Dendritic cell treated with granulocyte-macrophage colony-stimulating factor and Interleukin-4, amounts not matched to agents 40 ng/mL and 50 ng/mL, for 4 days (primary cell): ENCODE results near the gene RAP1GAP2.
A peak's percentile ranks its signal among the peaks of the same experiment; 100 is the strongest.

Source experiments
- H3K27ac Mint-ChIP-seq: one replicate; pipeline ENCODE4 v1.8.0; 2022; ENCODE audit warnings: mild to moderate bottlenecking, mixed read lengths
- H3K27me3 Mint-ChIP-seq: one replicate; pipeline ENCODE4 v1.8.0; 2022; ENCODE audit warnings: mild to moderate bottlenecking, mixed read lengths
- H3K36me3 Mint-ChIP-seq: one replicate; pipeline ENCODE4 v1.8.0; 2022; ENCODE audit warnings: low read depth, mixed read lengths
- H3K4me1 Mint-ChIP-seq: one replicate; pipeline ENCODE4 v1.8.0; 2022; ENCODE audit warnings: low read depth, mixed read lengths
- H3K4me3 Mint-ChIP-seq: one replicate; pipeline ENCODE4 v1.8.0; 2022; ENCODE audit warnings: mild to moderate bottlenecking, moderate library complexity, mixed read lengths
- H3K9me3 Mint-ChIP-seq: one replicate; pipeline ENCODE4 v1.8.0; 2022; ENCODE audit warnings: mixed read lengths
- intact Hi-C: fragments of 100-400 bp; cut with micrococcal nuclease; formaldehyde crosslinking; loops from one replicate; pipeline ENCODE4 v1.15.0; 2022

Gene RAP1GAP2

DNA sequence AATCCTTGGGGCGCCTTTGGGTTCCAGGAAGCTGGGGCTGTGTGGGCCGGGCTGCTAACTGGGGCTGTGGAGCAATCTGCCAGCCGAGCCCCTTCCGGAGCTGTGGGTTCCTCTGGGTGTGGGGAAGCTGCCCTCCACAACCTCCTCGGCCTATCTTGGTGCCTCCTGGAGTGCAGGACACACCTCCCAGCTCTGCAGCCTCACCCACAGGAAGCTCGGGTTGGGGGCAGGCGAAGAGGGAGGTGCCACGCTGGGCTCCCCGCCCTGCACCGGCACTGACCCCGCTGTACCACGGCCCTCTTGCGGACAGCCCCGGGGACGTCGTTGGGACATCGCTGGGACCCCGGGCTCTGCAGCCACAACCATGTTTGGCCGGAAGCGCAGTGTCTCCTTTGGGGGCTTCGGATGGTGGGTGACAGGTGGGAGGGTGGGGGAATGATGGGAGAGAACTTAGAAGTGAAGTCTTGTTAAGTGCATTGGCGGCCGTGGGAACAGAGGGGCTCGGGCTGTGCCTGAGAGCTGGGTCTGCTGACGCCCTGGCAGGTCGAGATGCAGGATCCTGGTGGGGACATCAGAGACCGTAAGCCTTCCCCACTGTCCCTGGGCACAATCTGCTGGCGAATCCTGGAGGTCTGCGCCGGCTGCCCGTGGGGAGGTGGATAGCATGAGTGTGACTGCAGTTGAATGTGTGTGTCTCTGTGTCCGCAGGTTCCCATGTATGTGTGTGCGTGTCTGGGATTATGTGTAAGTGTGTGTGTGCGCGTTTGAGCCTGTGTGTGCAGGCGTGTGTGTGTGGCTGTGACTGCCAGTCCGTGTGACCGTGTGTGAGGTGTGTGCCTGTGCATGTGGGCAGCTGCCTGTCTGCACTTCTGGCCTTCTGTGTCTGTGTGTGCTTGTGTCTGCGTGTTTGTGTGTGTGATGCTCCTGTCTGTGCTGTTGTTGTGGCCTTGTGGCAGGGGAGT is at the start of gene RAP1GAP2:
TSS of gene RAP1GAP2 (plus strand) at position 275 of the 962 bp plus-strand sequence. CDS start at position 365, 90 bp downstream.
- peaks cover 87% of the 10 kb centered on the region for H3K4me1 Mint-ChIP-seq
- intact Hi-C loops, result loop anchor here (10.0 kb wide), 1 partner anchor 138 kb away; no protein-coding TSS in a partner anchor

DNA sequence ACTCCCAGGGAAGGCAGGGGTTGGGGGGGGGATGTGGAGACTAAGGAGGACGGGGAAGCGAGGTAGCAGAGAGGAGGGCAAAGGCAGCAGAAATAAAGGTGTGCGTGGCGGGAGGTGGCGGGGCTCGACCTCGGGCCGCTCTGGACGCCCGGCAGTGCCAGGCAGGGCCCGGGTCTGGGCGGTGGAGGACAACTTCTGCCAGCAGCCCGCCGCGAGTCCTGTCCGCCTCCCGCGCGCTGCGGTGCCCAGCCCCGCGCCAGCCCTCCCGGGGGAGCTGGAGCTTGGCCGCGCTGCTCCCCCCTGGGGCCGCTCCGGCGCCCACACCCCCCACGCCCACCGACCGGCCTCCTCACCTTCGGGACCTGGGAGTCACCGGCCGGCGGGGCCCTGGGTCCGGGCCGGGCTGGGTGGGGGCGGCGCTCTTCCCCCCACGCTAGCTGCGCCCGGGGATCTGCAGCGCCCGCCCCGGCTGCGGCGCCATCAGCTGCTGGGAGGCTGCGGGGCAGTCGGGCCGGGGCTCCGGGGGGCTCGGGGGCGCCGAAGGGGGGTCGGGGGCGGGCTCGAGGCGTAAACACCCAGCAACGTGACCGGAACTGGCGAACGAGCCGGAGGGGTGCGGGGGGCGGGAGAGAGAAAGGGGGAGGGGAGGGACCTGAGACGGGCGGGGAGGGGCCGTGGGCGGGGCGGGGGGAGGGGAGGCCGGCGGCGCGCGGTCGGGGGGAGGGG is 47.0 kb upstream of the RAP1GAP2 start, which contains the start of gene CCDC92B:
TSS of gene CCDC92B (minus strand) at position 595 of the 726 bp plus-strand sequence. CDS start 14,507 bp downstream, outside the sequence.
- no peaks in the 10 kb centered on the region for H3K36me3 Mint-ChIP-seq
- no peaks in the 10 kb centered on the region for H3K9me3 Mint-ChIP-seq
- H3K27ac Mint-ChIP-seq, result no peak within 1 kb of the TSS
- intact Hi-C loops, result no loop called here
- no peaks in the 10 kb centered on the region for H3K4me1 Mint-ChIP-seq
- peaks cover 74% of the 10 kb centered on the region for H3K27me3 Mint-ChIP-seq
- H3K4me3 Mint-ChIP-seq, result no peak within 1 kb of the TSS

More for the DNA sequence above, at the start of gene RAP1GAP2:
- H3K36me3 Mint-ChIP-seq, result peaks cover 23% of the 10 kb centered on the region
- H3K27me3 Mint-ChIP-seq, result no peaks in the 10 kb centered on the region
- H3K4me3 Mint-ChIP-seq, result peak within 1 kb of the TSS; percentile 97
- H3K9me3 Mint-ChIP-seq, result no peaks in the 10 kb centered on the region
- peak within 1 kb of the TSS; percentile 73 for H3K27ac Mint-ChIP-seq

DNA sequence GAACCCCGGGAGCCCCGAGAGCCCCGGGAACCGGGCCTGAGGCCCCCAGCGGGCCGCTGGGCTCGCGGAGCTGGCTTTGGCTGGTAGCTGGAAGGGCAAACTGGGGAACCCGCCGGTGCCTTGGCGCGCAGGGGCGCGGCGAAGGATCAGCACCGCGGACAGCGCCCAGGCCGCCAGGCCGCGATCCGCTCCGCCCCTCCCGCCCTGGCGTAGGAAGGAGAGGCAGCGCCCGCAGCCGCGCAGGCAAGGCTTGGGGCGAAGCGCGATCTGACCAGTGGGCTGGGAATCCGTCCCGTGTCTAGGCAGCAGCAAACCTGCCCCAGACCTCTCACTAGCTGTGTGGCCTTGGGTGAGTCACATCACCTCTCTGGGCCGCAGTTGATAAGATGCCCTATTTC is 46.5 kb upstream of the RAP1GAP2 start:
- Mint-ChIP-seq H3K4me3 (no peak overlapping the region), H3K27me3 (peaks cover 75% of the 10 kb centered on the region)

DNA sequence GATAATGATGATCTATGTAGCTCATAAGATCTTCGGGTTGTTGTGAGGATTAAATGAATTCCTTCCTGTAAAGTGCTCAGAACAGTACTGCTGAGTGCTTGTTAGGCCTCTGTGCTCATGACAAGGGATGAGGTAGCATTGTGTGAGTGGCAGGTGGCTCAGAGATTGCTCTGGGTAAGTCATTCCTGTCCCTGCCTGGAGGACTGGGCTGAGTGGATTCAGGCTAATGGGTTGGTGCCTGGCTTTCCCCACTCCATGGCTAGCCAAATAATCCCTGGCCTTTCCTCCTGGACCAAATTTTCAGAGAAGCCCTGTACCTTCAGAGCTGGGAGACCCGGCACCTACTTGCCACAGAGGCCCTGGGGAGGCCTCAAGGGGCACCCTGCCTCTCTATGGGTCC is 45.5 kb upstream of the RAP1GAP2 start:
- H3K27ac Mint-ChIP-seq, result no peak overlapping the region
- no peaks in the 10 kb centered on the region for H3K4me1 Mint-ChIP-seq
- intact Hi-C loops, result no loop called here
- H3K9me3 Mint-ChIP-seq, result no peaks in the 10 kb centered on the region
- peaks cover 75% of the 10 kb centered on the region for H3K27me3 Mint-ChIP-seq
- H3K36me3 Mint-ChIP-seq, result no peaks in the 10 kb centered on the region
- no peak overlapping the region for H3K4me3 Mint-ChIP-seq

More for the DNA sequence above, 46.5 kb upstream of the RAP1GAP2 start:
- Mint-ChIP-seq H3K27ac (no peak overlapping the region), H3K9me3 (no peaks in the 10 kb centered on the region), H3K4me1 (no peaks in the 10 kb centered on the region), H3K36me3 (no peaks in the 10 kb centered on the region)
- intact Hi-C loops, result no loop called here

DNA sequence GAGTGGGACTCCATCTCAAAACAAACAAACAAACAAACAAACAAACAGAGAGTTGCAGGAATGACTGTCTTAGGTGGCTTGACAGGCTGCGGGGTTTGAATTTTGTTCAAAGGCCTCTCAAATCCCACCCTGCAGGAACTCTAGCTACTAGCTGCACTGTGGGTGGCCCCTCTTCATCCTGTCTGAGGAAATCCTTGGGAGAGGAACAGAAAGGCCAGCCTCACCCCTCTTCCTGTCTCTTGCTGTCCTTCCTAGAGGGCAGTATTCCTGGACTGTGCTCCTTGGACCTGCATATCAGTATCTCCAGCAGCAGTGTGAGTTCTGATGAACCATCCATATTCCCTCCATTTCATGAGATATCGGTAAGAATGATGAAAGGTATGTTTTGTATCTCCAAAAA is 44.7 kb upstream of the RAP1GAP2 start:
- no peak overlapping the region for H3K4me3 Mint-ChIP-seq
- H3K36me3 Mint-ChIP-seq, result no peaks in the 10 kb centered on the region
- intact Hi-C loops, result no loop called here
- peaks cover 77% of the 10 kb centered on the region for H3K27me3 Mint-ChIP-seq
- H3K4me1 Mint-ChIP-seq, result peaks cover 5% of the 10 kb centered on the region
- no peak overlapping the region for H3K27ac Mint-ChIP-seq
- H3K9me3 Mint-ChIP-seq, result no peaks in the 10 kb centered on the region

DNA sequence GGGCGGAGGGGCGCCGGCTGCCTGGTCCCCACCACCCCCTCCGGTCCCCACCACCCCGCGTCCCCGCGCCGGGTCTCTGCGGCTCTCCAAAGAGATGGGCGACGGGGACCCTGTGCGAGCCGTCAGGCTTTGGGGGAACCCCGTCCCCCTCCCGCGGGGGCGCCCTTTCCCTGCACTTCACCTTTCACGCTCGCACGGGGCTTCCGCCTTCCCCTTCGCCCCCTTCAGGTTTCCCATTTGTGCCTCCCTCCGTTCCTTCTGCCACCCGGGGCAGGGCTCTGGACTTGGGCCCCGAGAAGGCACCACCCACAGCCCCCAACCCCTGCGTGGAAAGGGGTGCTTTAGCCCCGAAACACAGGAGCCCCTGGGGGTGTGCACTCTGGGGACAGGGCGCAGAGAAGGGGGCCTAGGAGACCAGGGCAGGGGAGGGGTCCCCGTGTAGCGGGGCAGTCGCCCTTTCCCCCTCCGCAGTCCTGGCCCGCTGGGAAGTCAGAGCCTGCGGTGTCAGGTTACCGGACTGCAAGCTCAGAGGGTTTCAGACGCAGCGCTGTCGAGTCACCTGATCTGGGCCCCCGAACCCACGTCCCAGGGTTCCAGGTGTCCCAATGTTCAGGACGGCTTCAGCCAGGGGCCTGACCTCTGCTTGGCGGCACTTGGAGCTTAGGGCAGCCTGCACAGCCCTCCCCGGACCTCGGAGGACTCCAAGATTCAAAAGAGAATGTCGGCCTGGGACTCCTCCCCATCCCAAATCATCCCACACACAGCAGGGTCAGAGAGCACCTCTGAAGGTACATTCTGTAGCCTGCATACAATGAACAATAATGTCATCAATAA is 40.1 kb upstream of the RAP1GAP2 start:
- intact Hi-C loops, result no loop called here
- peak overlapping the region; percentile 68 for H3K4me3 Mint-ChIP-seq
- peaks cover 5% of the 10 kb centered on the region for H3K4me1 Mint-ChIP-seq
- H3K27me3 Mint-ChIP-seq, result peaks cover 85% of the 10 kb centered on the region
- H3K36me3 Mint-ChIP-seq, result no peaks in the 10 kb centered on the region
- H3K9me3 Mint-ChIP-seq, result no peaks in the 10 kb centered on the region
- no peak overlapping the region for H3K27ac Mint-ChIP-seq

DNA sequence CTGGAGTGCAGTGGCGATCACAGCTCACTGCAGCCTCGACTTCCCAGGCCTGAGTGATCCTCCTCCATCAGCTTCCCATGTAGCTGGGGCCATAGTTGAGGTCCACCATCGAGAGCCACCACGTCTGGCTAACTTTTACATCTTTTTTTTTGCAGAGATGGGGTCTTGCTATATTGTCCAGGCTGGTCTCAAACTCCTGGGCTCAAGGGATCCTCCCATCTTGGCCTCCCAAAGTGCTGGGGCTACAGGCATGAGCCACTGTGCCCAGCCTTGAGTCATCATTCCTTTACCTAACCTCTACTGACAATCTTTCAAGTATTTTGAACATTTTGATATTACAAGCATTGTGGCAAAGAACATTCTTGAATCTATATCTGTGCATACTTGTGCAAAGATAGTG is 37.4 kb upstream of the RAP1GAP2 start:
- peaks cover 79% of the 10 kb centered on the region for H3K27me3 Mint-ChIP-seq
- peaks cover 5% of the 10 kb centered on the region for H3K4me1 Mint-ChIP-seq
- no peaks in the 10 kb centered on the region for H3K36me3 Mint-ChIP-seq
- no peak overlapping the region for H3K27ac Mint-ChIP-seq
- H3K4me3 Mint-ChIP-seq, result no peak overlapping the region
- intact Hi-C loops, result no loop called here
- H3K9me3 Mint-ChIP-seq, result no peaks in the 10 kb centered on the region

DNA sequence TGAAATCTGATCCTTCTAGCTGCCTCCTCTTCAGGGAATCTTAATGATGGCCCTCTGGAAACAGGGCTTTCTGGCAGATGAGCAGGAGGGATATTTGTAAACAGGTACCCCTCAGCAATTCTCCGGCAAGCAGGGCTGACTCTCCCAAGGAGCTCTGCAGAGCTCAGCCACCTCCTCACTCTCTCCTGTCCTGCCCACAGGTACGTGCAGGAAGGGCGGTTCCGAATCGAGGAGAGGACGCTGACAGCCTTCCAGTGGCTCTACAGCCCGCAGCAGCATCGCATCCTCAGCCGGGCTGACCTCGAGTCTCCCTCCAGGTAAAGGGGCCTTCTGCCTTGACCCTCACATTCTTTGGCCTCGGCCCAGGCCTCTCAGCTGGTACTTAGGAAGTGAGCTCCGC is 26.1 kb upstream of the RAP1GAP2 start:
- H3K27me3 Mint-ChIP-seq, result peaks cover 52% of the 10 kb centered on the region
- no peak overlapping the region for H3K27ac Mint-ChIP-seq
- H3K4me1 Mint-ChIP-seq, result no peaks in the 10 kb centered on the region
- no peaks in the 10 kb centered on the region for H3K9me3 Mint-ChIP-seq
- no peaks in the 10 kb centered on the region for H3K36me3 Mint-ChIP-seq
- no peak overlapping the region for H3K4me3 Mint-ChIP-seq
- intact Hi-C loops, result no loop called here

DNA sequence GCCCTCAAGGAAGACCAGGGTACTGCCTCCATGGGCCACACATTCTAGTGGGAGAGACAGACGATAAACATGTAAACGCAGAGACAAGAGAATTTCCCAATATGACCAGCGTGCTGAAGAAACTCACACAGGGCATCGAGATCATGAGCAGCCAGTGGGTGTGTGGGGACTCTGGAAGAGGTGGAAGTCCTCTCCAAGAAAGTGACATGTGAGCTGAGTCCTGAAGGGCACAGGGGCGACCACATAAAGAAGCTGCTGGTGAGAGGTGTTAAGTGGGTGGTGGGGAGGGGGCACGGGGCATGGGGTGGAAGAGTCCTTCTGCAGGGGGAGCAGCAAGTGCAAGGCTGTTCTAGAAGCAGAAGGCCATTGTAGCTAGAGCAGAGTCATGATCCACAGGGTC is 21.0 kb upstream of the RAP1GAP2 start:
- Mint-ChIP-seq H3K9me3 (no peaks in the 10 kb centered on the region), H3K27ac (no peak overlapping the region), H3K27me3 (peaks cover 80% of the 10 kb centered on the region), H3K4me3 (no peak overlapping the region), H3K36me3 (no peaks in the 10 kb centered on the region), H3K4me1 (peaks cover 13% of the 10 kb centered on the region)
- intact Hi-C loops, result no loop called here

DNA sequence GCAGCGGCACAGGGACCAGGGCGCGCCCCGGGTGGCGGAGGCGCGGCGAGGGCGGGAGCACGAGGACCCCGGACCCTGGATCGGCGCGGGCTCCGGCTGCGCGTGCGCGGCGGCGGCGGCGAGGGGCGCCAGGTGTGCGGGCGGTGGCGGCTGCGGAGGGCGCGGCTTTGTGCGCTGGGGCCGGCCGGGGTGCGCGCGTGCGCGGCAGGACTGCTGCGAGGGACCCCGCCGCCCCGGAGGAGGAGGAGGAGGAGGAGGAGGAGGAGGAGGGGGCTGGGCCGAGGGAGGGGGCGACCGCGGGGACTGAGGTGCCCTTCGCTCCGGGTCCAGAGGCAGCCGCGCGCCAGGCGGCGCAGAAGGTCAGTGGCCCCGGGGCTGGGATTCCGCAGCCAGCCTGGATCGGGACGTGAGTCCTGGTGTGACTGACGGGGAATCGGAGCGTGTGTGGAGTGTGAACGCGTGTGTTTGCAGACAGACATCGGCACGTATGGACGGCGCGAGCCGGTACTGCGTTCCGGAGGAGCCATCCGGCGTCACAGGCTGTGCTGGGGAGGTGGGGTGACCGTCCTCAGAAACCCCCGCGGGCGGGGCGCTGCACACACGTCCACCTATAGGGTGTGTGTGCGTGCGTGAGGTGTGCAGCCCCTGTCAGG is 19.5 kb upstream of the RAP1GAP2 start:
- Mint-ChIP-seq H3K9me3 (no peaks in the 10 kb centered on the region), H3K4me3 (peak overlapping the region; percentile 27), H3K27me3 (peaks cover 82% of the 10 kb centered on the region), H3K27ac (no peak overlapping the region), H3K36me3 (no peaks in the 10 kb centered on the region), H3K4me1 (peaks cover 28% of the 10 kb centered on the region)
- intact Hi-C loops, result no loop called here

DNA sequence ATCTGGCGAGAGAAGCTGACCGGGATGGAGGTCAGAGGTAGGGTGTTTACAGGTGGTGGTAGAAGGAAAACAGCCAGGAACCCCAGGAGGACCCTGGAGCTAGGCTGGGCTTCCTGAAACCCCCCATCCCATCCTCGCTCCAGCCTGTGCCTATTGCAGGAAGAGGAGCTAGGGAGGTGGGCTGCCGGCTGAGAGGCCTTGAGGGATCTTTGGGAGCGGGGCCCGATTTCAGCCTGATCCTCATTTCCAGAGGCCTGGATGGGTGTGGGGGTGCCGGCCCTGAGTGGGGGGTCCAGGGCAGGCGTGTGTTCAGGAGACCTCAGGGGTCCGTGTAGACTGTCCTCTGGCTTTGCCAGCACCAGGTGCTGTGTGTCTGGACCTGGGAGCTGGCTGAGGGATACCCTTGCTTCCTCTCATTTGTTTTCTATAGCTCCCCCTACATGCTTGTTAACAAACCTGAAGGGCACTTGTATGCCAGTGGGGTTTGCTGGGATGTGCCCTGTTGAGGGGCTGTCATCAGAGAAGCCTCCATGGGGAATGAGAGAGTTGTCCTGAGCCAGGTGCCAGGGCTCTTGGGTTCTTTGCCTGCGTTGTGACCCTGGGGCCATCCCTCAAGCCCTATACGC is 18.9 kb upstream of the RAP1GAP2 start:
- peaks cover 34% of the 10 kb centered on the region for H3K4me1 Mint-ChIP-seq
- peaks cover 86% of the 10 kb centered on the region for H3K27me3 Mint-ChIP-seq
- H3K9me3 Mint-ChIP-seq, result no peaks in the 10 kb centered on the region
- intact Hi-C loops, result no loop called here
- H3K27ac Mint-ChIP-seq, result no peak overlapping the region
- H3K4me3 Mint-ChIP-seq, result no peak overlapping the region
- no peaks in the 10 kb centered on the region for H3K36me3 Mint-ChIP-seq

DNA sequence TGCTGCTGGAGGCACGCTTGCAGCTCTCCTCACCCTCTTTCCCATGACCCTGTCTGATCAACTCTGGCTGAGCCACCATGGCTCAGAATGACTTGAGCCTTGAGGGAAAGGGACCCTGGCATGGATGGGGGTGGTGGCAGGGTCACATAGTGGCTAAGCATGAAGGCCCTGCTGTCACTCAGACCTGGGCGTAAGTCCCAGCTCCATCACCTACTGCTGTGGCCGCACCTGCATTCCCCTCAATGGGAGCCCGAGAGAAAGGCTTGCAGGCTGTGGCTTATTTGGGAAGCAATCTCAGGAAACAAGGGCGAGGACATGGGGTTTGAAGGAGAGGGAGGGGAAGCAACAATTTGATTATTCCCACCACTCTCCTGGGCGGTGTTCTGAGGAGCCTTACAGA is 17.7 kb upstream of the RAP1GAP2 start:
- Mint-ChIP-seq H3K27me3 (peaks cover 76% of the 10 kb centered on the region), H3K9me3 (no peaks in the 10 kb centered on the region), H3K4me1 (peaks cover 44% of the 10 kb centered on the region), H3K27ac (no peak overlapping the region), H3K4me3 (no peak overlapping the region), H3K36me3 (no peaks in the 10 kb centered on the region)
- intact Hi-C loops, result no loop called here

DNA sequence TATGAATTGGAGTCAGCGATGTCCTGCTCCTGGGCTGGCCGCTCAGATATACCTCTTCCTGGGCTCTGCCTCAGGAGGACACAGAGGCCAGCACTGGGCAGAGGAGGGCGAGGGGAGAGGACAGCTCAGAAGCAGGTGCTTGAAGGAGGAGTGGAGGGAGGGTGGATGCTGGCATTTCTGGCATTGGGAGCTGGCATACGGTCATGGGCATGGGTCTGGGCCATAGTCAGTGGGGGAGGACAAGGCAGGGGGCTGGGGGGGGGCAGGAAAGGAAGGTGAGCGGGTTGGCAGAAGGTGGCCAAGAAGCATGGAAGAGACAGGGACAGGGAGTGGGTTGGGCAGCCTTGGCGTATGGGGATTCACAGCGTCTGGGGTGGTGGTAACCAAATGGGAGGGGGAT is 16.7 kb upstream of the RAP1GAP2 start:
- H3K27me3 Mint-ChIP-seq, result peaks cover 67% of the 10 kb centered on the region
- no peaks in the 10 kb centered on the region for H3K36me3 Mint-ChIP-seq
- H3K27ac Mint-ChIP-seq, result no peak overlapping the region
- H3K9me3 Mint-ChIP-seq, result no peaks in the 10 kb centered on the region
- H3K4me3 Mint-ChIP-seq, result no peak overlapping the region
- peaks cover 44% of the 10 kb centered on the region for H3K4me1 Mint-ChIP-seq
- intact Hi-C loops, result no loop called here
